Urinary bladder (tissue), 4 donors: ENCODE measurements around the gene SOX8. TPM values are rescaled to one million over a fixed set of nuclear protein-coding genes. Genes with fewer than 3 reads are reported as not detected.

Source experiments
- DNase-seq: peaks from one replicate; pipeline ENCODE4 v3.0.0-alpha.2; 2015; ENCODE audit errors: extremely low spot score
- H3K27ac ChIP-seq: one replicate; pipeline ENCODE4 v1.5.1; 2013; ENCODE audit warnings: low read depth, mild to moderate bottlenecking, moderate library complexity
- H3K36me3 ChIP-seq: one replicate; pipeline ENCODE4 v1.6.1; 2013; ENCODE audit warnings: mild to moderate bottlenecking, moderate library complexity; ENCODE audit not compliant: insufficient read depth
- H3K4me1 ChIP-seq: one replicate; pipeline ENCODE4 v1.6.1; 2013; ENCODE audit warnings: mild to moderate bottlenecking, moderate library complexity; ENCODE audit not compliant: insufficient read depth
- H3K4me3 ChIP-seq: one replicate; pipeline ENCODE4 v1.5.1; 2013; ENCODE audit warnings: low read depth, low read length
- WGBS: extraction: QIAGEN DNeasy Blood & Tissue Kit; methylation state at CpG from one replicate; pipeline ENCODE4 v1.1.7; 2013; 5-methylcytosine and 5-hydroxymethylcytosine counted together
- polyA plus RNA-seq: library from polyadenylated mRNA; stranded (reverse); fragments of 200-250 nt; gene quantifications from one replicate; pipeline ENCODE4 v1.2.3, GENCODE V29; 2013
- total RNA-seq: library from RNA; depleted of rRNA; stranded (reverse); fragments of >200 nt; gene quantifications from one replicate; pipeline ENCODE4 v1.2.3, GENCODE V29; 2014
- donor health status: healthy with polysubstance abuse.
- donor health status: healthy.

SOX8 gene
- total and polyA plus RNA-seq, 2 donors: 2.7 to 12.4 TPM

DNA sequence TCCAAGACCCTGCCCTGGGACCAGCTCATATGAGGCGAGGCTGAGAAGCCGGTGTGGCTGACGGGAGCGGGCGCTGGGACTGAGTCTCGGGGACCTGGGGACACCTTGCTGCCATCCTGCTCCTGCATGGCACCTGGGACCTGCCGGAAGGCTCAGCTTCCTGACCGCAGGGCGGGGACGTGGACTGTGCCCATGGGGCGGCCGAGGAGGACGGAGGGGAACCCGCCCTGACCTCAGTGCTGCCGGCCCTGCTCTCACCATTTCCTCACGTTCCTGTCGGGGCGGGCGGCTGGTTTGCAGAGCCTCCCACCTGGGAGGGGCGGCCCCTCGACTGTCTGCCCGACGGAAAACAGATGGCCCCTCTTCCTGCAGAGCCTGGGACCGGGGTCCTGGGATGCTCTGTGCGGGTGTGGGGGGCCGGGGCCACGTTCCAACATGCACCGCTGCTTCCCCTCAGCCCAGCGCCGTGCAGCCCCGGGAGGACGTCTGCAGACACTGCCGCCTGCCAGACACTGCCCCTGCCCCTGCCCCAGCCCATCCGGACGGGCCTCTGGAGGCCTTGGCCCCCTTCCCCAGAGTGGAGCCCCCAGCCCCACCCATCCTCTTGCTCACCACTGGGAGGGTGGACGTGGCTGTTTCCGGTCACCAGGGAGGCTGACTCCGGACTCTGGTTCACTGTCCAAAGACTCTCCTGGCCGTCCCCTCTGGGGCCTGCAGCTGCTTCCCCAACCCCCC is 47.1 kb downstream of the SOX8 start:
- Histone ChIP-seq H3K27ac (no peak overlapping the region), H3K4me1 (no peaks in the 10 kb centered on the region), H3K4me3 (no peak overlapping the region), H3K36me3 (no peaks in the 10 kb centered on the region)
- 29% methylated on average over 39 of the region's 39 CpGs for WGBS
- no peak for DNase-seq

DNA sequence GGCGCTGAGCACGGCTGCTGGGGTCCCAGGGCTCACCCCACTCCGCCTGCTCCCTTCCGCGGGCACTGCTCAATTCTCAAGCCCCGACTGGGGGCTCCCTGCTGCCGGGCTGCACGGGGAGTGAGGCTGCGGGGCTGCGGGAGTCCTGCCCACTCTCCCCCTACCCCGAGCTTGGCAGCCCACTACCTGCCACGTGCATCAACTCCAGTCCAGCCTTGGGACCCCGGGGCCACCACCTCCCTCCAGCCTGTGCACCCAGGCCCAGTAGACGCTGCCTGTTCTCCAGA is 47.6 kb downstream of the SOX8 start:
- H3K36me3 ChIP-seq: no peaks in the 10 kb centered on the region
- H3K27ac ChIP-seq: no peak overlapping the region
- H3K4me1 ChIP-seq: no peaks in the 10 kb centered on the region
- no peak for DNase-seq
- 50% methylated on average over 14 of the region's 14 CpGs for WGBS
- H3K4me3 ChIP-seq: no peak overlapping the region

DNA sequence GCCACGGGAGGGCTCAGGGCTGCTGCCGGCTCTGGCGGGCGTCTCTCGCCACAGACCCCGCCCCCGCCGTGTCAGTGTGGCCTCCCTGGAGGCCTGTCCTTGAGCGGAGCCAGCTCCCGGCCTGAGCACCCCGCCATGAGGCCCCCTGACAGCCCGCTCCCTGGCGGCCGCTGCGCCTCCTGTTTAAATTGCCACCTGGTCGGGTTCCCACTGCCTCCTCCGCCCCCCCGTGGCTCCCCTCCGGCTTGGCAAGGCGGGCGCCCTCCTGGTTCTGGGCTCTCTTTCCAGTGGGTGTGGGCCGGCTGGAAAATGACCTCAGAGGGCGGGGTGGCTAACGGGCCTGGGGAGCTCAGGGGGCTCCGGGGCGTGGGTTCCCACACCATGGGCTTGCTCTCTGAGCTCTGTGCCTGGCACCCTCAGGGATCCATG is 48.9 kb downstream of the SOX8 start:
- H3K4me1 ChIP-seq: no peaks in the 10 kb centered on the region
- H3K27ac ChIP-seq: no peak overlapping the region
- WGBS: 20% methylated on average over 26 of the region's 26 CpGs
- H3K4me3 ChIP-seq: no peak overlapping the region
- H3K36me3 ChIP-seq: no peaks in the 10 kb centered on the region
- DNase-seq: no peak

DNA sequence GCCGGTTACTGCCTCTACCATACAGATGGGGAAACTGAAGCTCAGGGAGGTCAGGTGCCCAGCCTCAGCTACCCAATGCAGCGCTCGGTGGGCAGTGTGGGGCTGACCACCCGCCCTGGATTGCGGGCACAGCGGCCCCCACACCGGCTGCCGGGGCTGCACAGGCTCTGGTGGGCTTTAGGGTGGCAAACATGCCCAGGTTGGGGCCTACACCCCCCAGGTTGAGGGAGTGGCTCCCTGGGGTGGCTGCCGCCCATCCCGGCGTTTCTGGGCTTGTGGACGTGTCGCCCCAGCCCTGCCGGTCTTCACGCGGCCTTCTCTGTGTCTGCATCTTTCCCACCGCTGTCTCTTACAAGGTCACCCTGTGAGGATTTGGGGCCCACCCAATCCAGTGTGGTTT is 50.1 kb downstream of the SOX8 start:
- no peaks in the 10 kb centered on the region for H3K4me1 ChIP-seq
- H3K36me3 ChIP-seq: no peaks in the 10 kb centered on the region
- 91% methylated on average over 17 of the region's 17 CpGs for WGBS
- DNase-seq: no peak
- no peak overlapping the region for H3K4me3 ChIP-seq
- no peak overlapping the region for H3K27ac ChIP-seq

DNA sequence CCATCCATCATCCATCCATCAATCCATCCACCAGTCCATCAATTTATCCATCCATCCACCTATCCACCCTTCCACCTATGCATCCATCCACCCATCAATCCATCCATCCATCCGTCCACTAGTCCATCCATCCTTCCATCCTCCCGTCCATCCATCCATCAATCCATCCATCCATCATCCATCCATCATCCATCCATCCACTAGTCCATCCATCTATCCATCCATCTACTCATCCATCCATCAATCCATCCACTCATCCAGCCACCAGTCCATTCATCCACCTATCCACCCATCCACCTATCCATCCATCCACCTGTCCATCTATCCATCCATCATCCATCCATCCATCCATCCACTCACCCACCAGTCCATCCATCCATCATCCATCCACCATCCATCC is 51.0 kb downstream of the SOX8 start:
- no peak overlapping the region for H3K4me3 ChIP-seq
- no peaks in the 10 kb centered on the region for H3K36me3 ChIP-seq
- H3K4me1 ChIP-seq: no peaks in the 10 kb centered on the region
- H3K27ac ChIP-seq: no peak overlapping the region
- 92% methylated on average over 2 of the region's 2 CpGs for WGBS
- DNase-seq: no peak

DNA sequence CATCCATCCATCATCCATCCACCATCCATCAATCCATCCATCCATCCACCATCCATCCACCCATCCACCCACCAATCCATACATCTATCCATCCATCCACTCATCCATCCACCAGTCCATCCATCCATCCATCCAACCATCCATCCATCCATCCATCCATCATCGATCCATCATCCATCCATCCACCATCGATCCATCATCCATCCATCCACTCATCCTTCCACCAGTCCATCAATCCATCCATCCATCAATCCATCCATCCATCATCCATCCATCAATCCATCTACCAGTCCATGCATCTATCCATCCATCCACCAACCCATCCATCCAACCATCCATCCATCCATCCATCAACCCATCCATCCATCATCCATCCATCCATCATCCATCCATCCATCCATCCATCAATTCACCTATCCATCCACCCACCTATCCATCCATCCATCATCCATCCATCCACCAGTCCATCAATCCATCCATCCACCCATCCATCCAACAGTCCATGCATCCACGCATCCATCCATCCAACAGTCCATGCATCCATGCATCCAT is 51.6 kb downstream of the SOX8 start:
- no peak overlapping the region for H3K27ac ChIP-seq
- no peak for DNase-seq
- no peaks in the 10 kb centered on the region for H3K4me1 ChIP-seq
- H3K36me3 ChIP-seq: no peaks in the 10 kb centered on the region
- WGBS: 98% methylated on average over 3 of the region's 3 CpGs
- no peak overlapping the region for H3K4me3 ChIP-seq

DNA sequence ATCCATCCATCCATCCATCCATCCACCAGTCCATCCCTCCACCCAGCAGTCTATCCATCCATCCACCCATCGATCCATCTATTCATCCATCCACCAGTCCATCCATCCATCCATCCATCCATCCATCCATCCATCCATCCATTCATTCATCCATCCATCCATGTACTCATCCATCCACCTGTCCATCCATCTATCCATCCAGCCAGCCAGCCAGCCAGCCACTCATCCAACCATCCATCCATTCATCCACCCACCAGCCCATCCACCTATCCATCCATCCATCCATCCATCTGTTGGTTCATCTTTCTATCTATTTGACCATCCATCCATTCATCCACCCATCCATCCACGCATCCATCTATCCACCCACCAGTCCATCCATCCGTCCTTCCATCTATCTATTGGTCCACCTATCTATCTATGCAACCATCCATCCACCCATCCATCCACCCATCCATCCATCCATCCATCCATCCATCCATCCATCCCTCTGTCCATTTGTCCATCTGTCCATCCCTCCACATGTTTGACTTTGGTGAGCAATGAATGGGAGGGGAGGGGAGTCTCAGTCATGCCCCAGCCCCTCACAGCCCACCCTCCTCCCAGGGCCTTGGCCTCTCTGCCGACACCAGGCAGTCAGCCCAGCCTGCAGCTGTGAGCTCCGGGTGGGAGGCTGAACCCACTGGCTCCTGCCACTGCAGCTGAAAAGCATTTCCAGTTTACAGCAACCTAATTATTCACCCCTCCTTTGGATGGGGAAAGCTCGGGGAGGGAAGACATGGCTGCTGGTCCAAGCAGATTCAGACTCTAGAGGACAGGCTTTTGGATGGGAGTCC is 52.9 kb downstream of the SOX8 start:
- no peak for DNase-seq
- 61% methylated on average over 6 of the region's 6 CpGs for WGBS
- Histone ChIP-seq H3K4me3 (no peak overlapping the region), H3K27ac (no peak overlapping the region), H3K36me3 (no peaks in the 10 kb centered on the region), H3K4me1 (no peaks in the 10 kb centered on the region)

DNA sequence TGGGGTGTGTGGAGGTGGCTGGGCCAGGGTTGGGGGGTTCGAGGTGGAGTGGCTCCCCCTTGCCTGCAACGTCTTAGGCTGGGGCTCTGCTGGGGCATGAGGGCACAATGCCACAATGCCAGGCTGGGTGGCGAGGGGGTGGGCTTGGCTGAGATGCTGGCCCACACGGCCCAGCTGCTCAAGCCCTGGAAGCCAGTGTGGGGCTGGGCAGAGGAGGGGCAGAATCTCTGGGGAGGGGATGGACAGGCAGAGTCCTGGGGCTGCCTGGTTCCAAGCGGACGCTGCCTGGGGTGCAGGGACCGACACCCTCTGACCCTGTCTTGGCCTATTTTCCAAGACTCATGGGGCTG is 53.5 kb downstream of the SOX8 start:
- no peak overlapping the region for H3K4me3 ChIP-seq
- no peak for DNase-seq
- H3K36me3 ChIP-seq: no peaks in the 10 kb centered on the region
- H3K27ac ChIP-seq: no peak overlapping the region
- no peaks in the 10 kb centered on the region for H3K4me1 ChIP-seq
- 79% methylated on average over 7 of the region's 7 CpGs for WGBS

DNA sequence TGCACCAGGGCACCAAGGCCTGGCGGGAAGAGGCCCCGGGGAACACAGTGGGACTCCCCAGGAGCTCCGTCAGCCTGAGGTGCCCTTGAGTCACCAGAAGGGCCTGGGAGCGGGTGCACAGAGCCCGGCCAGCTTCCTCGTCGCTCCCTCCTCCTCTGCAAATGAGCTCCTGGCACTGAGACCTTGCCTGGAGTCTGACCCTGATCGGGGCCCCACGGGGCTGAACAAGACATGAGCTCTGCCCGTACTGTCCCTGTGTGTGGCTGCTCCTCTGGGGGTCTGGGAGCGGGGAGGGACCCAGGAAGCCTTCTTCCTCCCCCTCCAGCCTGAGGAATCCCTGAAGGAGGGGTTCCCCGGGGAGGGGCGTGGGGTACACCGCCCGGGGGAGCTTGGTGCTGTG is 54.6 kb downstream of the SOX8 start:
- H3K27ac ChIP-seq: no peak overlapping the region

More for the DNA sequence above, 54.6 kb downstream of the SOX8 start:
- H3K4me1 ChIP-seq: no peaks in the 10 kb centered on the region
- H3K4me3 ChIP-seq: no peak overlapping the region
- no peak for DNase-seq
- no peaks in the 10 kb centered on the region for H3K36me3 ChIP-seq
- 41% methylated on average over 15 of the region's 15 CpGs for WGBS

Other genes with a start within 250 kb of the SOX8 start
- gene CIAO3, start 240.8 kb upstream of the SOX8 start, total RNA-seq: 33.4 TPM
- 26.6 TPM for gene CIAO3, start 240.8 kb upstream of the SOX8 start, polyA plus RNA-seq
- 0.74 TPM for gene MSLN, start 221.0 kb upstream of the SOX8 start, total RNA-seq
- gene MSLN, start 221.0 kb upstream of the SOX8 start, polyA plus RNA-seq: 0.41 TPM
- gene RPUSD1, start 193.4 kb upstream of the SOX8 start, total RNA-seq: 8.1 TPM
- 21.6 TPM for gene RPUSD1, start 193.4 kb upstream of the SOX8 start, polyA plus RNA-seq
- 8.6 TPM for gene CHTF18, start 193.2 kb upstream of the SOX8 start, total RNA-seq
- 16.7 TPM for gene CHTF18, start 193.2 kb upstream of the SOX8 start, polyA plus RNA-seq
- gene GNG13, start 181.0 kb upstream of the SOX8 start, total RNA-seq: not detected
- gene GNG13, start 181.0 kb upstream of the SOX8 start, polyA plus RNA-seq: not detected
- 9.8 TPM for gene LMF1, start 10.8 kb upstream of the SOX8 start, total RNA-seq
- gene LMF1, start 10.8 kb upstream of the SOX8 start, polyA plus RNA-seq: 16.8 TPM
- gene SSTR5, start 91.0 kb downstream of the SOX8 start, total RNA-seq: 0.32 TPM
- gene SSTR5, start 91.0 kb downstream of the SOX8 start, polyA plus RNA-seq: 0.20 TPM
- gene C1QTNF8, start 114.5 kb downstream of the SOX8 start, total RNA-seq: not detected
- not detected for gene C1QTNF8, start 114.5 kb downstream of the SOX8 start, polyA plus RNA-seq
- gene CACNA1H, start 171.3 kb downstream of the SOX8 start, total RNA-seq: 10.6 TPM
- 151 TPM for gene CACNA1H, start 171.3 kb downstream of the SOX8 start, polyA plus RNA-seq
- gene TPSG1, start 243.5 kb downstream of the SOX8 start, total RNA-seq: not detected
- 0.71 TPM for gene TPSG1, start 243.5 kb downstream of the SOX8 start, polyA plus RNA-seq
- gene TPSB2, start 248.4 kb downstream of the SOX8 start, total RNA-seq: 4.4 TPM
- 80.3 TPM for gene TPSB2, start 248.4 kb downstream of the SOX8 start, polyA plus RNA-seq